GM21360 (cell line): ENCODE results near the gene CDK6.

Experiments used
- ATAC-seq: cut with Tn5 transposase; IDR thresholded peaks from one replicate; pipeline ENCODE4 v1.9.1; 2021; ENCODE audit warnings: mild to moderate bottlenecking, moderate library complexity; ENCODE audit not compliant: unreplicated experiment

Gene CDK6

GRCh38 chr7:92652536-92652935 is 183.8 kb downstream of the CDK6 start:
- no peak for ATAC-seq

- no peak for ATAC-seq
These were observed 186.0 kb downstream of the CDK6 start for GRCh38 chr7:92650391-92650790.

DNA sequence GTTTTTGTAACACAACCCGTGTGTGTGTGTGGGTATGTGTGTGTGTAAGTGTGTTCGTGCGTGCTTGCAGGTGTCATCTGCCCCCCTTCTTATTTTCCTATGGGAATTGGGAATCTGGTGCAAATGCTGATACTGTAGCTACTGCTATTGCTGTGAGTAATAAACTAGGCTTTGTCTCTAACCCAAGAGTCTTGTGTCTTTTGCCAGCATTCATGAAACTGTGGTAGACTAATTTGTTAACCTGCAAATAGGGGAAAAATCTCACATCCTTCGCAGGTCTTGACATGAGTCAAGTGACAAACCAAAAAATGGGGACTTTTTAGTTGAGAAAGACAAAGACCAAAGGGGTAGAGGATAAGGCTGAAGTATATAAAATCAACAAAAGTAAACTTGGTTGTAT is 188.3 kb downstream of the CDK6 start:
- ATAC-seq: peak; percentile 55

- ATAC-seq: no peak
These were observed 188.7 kb downstream of the CDK6 start for GRCh38 chr7:92647652-92648051.

GRCh38 chr7:92647011-92647625 is 189.3 kb downstream of the CDK6 start:
- no peak for ATAC-seq

- ATAC-seq: no peak
These were observed 191.0 kb downstream of the CDK6 start for GRCh38 chr7:92645114-92646061.

DNA sequence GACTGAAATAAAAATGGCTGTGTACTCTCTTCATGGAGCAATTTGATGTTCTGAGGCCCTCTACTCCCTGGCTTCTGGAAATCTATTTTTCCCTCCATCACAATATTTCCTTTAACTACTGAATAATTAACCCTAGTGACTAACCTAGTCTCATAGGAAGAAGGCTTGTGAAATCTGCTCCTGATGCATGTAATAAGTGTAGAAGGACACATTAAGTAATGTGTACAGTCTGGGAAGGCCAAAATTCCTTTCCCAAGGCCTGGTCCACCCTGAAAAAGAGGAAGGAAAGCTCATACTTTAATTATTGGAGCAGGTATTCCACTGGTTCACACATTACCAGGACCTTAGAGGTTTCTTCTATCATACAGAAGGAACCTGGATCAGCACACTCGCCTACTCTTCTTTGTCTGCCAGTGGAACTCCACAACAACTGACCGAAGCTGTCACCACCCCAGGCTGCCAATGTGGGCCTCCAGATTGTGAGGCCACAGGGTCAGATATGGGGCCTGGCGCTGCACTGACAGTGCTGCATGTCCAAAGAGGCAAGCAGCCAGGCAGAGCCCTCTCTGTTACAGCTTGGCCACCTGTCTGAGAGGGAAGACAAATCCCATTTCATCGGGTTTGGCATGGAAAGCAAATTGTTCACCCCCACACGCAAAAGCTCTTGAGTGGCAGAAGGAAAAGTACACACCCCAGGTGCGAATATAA is 191.8 kb downstream of the CDK6 start:
- ATAC-seq: no peak

DNA sequence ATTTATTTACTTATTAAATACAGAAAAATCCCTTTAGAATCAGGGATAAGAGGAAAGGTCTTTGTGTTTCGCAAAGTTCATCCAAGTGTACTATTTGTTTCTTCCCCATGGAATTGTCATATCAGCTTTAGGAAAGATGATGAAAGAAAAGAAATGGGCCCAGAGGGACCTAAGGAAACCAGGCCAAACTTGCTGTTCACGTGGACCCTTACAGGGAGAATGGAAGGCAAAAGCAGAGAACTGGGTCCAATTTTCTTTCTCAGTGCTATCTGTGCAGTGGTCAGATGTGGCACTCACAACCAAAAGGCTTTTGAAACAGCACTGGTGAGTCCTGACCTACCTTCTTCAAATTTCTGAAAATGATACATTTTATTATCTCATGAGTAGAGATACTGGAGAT is 192.6 kb downstream of the CDK6 start:
- ATAC-seq: no peak

DNA sequence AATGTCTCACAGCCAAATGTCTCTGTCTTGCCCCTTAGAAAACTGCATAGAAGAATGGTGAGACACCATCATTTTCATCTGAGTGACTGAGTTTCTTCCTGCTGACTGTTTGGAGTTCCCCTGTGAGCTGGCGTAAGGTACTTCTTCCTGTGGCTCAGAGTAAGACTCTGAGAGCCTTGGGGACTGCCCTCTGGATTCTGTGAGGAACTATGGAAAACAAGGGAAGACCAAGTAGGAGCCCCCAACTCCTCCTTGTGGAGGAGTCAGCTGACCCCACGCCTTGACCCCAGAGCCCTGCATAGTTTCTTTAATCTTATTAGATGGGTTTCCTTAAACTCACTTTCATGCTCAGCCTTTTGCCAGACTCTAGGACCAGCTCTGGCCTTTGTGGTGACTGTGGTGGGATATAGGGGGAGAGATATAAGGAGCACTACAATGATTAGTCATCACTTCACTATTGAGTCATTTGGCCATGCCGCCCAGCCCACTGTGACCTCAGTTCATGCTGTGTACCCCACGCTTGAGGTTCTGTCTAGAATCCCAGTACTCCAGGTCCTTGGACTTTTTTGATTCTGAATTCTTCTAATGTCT is 194.4 kb downstream of the CDK6 start:
- peak; percentile 91 for ATAC-seq

GRCh38 chr7:92639966-92640365 is 196.4 kb downstream of the CDK6 start:
- ATAC-seq: no peak

DNA sequence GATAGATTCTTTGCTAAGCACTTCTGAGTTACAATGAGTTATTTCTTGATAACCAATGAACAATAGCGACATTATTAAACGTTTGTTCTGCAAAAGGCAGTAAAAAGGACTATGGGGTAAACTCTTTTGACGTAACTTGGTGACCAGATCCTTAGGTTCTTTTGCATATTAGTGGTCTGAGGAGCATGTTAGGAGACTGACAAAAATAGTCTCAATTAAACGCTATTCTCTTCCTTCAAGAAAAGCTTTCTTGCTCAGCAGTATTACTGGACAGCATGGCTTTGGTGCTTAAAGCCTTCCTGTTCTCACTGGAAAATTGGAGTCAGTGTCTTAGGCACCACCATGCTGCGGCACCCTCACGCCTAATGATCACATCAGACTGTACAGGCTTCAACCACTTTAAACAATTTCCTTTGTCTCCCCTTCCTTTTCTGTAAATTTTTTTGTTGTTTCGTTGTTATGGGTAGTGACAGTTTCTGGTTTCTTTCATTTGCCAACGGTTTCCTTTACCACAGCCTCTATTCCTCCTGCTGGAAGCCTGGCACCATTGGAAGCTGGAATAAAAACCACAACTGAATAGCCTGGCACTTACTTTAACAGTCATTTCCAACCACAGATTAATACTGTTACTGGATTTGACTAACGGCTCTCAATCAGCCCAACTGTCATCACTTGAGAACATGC is 197.0 kb downstream of the CDK6 start:
- no peak for ATAC-seq

DNA sequence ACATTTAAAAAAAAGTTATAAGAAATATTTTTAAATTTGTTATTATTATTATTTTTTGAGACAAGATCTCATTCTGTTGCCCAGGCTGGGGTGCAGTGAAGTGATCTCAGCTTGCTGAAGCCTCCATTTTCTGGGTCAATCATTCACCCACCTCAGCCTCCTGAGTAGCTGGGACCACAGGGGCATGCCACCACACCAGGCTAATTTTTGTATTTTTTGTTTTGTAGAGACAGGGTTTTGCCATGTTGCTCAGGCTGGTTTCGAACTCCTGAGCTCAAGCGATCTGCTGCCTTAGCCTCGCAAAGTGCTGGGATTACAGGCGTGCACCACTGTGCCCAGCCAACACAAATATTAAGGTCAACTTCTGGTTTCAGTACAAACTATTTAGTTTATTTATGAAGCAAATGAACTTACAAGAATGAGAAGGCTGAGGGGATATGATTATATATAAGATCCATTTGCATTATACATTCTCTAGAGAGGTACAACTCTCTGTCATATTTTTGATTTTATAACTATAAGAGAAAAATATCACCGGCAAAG is 200.3 kb downstream of the CDK6 start:
- ATAC-seq: no peak

DNA sequence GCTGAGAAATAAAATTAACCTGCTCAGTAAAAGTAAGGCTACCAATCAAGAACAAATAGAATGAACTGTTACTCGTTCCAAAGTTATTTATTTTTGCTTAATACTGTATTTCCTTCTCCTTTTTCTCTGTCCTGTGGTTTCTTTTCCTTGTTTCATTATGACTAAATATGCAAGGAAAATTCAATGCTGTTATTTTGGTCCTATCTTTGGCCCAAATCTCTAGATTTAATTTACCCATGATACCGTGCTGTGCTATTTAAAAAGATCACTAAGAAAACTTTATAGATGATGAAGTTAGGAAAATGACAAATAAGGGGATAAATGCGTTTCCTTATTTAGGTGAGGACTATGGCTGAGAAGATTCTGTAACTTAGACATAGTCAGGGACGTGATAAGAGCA is 200.8 kb downstream of the CDK6 start:
- ATAC-seq: no peak

GRCh38 chr7:92634924-92635519 is 201.4 kb downstream of the CDK6 start:
- peak; percentile 35 for ATAC-seq

- no peak for ATAC-seq
These were observed 202.2 kb downstream of the CDK6 start for GRCh38 chr7:92634205-92634604.

GRCh38 chr7:92633211-92633906 is 203.0 kb downstream of the CDK6 start:
- no peak for ATAC-seq

- no peak for ATAC-seq
These were observed 203.6 kb downstream of the CDK6 start for GRCh38 chr7:92632791-92633190.

GRCh38 chr7:92631850-92632487 is 204.4 kb downstream of the CDK6 start:
- peak; percentile 23 for ATAC-seq
